Stimulated activated effector memory CD8-positive, alpha-beta T cell treated with anti-CD3 and anti-CD28 coated beads, Interleukin-12 subunit alpha, Interleukin-12 subunit beta, amount 100 ng/mL, for 72 hours (primary cell): Measurements from ENCODE around the gene MEX3C.

Experiments used
- ATAC-seq: fragments of 150-1000 bp; cut with Tn5 transposase; 2 replicates; pipeline ENCODE4 v1.10.0; 2021
- DNase-seq, 2 donors: peaks; one replicate each; pipeline ENCODE4 v3.0.0; 2021 to 2022; ENCODE audit warnings: low spot score in 2 of 2
- H3K27ac Mint-ChIP-seq: one replicate; pipeline ENCODE4 v1.8.0; 2022; ENCODE audit warnings: mild to moderate bottlenecking, mixed read lengths
- H3K36me3 Mint-ChIP-seq: one replicate; pipeline ENCODE4 v1.8.0; 2022; ENCODE audit warnings: mild to moderate bottlenecking, mixed read lengths
- H3K4me1 Mint-ChIP-seq: one replicate; pipeline ENCODE4 v1.8.0; 2022; ENCODE audit warnings: mixed read lengths
- H3K4me3 Mint-ChIP-seq: one replicate; pipeline ENCODE4 v1.8.0; 2022; ENCODE audit warnings: mild to moderate bottlenecking, mixed read lengths
- H3K9me3 Mint-ChIP-seq: one replicate; pipeline ENCODE4 v1.8.0; 2022; ENCODE audit warnings: mixed read lengths

MEX3C gene

GRCh38 chr18:51151568-51152511 is 45.6 kb downstream of the MEX3C start:
- DNase-seq (peak; percentile 27 to 72), ATAC-seq (peak; percentile 85)
- Mint-ChIP-seq H3K4me3 (peak overlapping the region; percentile 73), H3K4me1 (peaks cover 37% of the 10 kb centered on the region), H3K9me3 (no peaks in the 10 kb centered on the region), H3K27ac (peak overlapping the region; percentile 95), H3K36me3 (peaks cover 5% of the 10 kb centered on the region)

DNA sequence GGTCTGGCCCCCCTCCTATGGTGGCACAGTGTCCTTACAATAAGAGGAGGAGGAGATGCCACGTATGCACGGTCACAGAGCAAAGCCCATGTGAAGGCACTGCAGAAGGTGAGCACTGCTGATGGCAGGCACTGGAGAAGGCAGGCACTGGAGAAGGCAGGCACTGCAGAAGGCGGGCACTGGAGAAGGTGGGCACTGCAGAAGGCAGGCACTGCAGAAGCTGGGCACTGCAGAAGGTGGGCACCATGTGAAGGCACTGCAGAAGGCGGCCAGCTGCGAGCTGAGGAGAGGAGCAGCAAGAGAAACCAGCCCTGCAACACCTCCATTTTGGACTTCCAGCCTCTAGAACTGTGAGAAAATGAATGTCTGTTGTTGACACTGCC is 46.3 kb downstream of the MEX3C start:
- H3K36me3 Mint-ChIP-seq: peaks cover 5% of the 10 kb centered on the region
- ATAC-seq (no peak), DNase-seq (no peak)
- H3K4me1 Mint-ChIP-seq: peaks cover 37% of the 10 kb centered on the region
- peak overlapping the region; percentile 73 for H3K4me3 Mint-ChIP-seq
- H3K9me3 Mint-ChIP-seq: no peaks in the 10 kb centered on the region
- H3K27ac Mint-ChIP-seq: peak overlapping the region; percentile 95

- Mint-ChIP-seq H3K36me3 (peaks cover 5% of the 10 kb centered on the region), H3K4me3 (no peak overlapping the region)
- no peak for ATAC-seq
Measured at GRCh38 chr18:51150113-51150700, 47.3 kb downstream of the MEX3C start.

GRCh38 chr18:51149670-51150069 is 47.8 kb downstream of the MEX3C start:
- Mint-ChIP-seq H3K4me1 (peaks cover 36% of the 10 kb centered on the region), H3K4me3 (no peak overlapping the region), H3K36me3 (peaks cover 5% of the 10 kb centered on the region), H3K9me3 (no peaks in the 10 kb centered on the region), H3K27ac (no peak overlapping the region)
- ATAC-seq (no peak), DNase-seq (no peak)

More at GRCh38 chr18:51150113-51150700, 47.3 kb downstream of the MEX3C start:
- Mint-ChIP-seq H3K9me3 (no peaks in the 10 kb centered on the region), H3K27ac (peak overlapping the region; percentile 95), H3K4me1 (peaks cover 37% of the 10 kb centered on the region)
- DNase-seq: peak in 1 of 2 donors; percentile 43

DNA sequence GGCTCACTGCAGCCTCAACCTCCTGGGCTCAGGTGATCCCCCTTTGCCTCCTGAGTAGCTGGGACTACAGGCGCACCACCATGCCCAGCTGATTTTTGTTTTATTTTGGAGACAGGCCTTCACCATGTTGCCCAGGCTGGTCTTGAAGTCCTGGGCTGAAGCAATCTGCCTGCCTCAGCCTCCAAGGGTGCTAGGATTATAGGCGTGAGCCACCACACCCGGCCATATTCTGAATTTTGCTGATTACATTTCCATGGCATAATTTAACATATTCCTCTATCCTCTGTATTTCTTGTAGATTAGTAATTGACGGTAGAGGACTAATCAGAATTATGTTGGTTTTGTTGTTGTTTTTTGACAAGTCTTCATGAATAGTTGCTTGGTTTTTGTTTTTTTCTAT is 50.6 kb downstream of the MEX3C start:
- no peak overlapping the region for H3K4me3 Mint-ChIP-seq
- ATAC-seq: no peak
- H3K36me3 Mint-ChIP-seq: peaks cover 2% of the 10 kb centered on the region
- H3K27ac Mint-ChIP-seq: no peak overlapping the region
- DNase-seq: no peak
- no peaks in the 10 kb centered on the region for H3K9me3 Mint-ChIP-seq
- H3K4me1 Mint-ChIP-seq: peaks cover 11% of the 10 kb centered on the region

GRCh38 chr18:51138936-51139335 is 58.5 kb downstream of the MEX3C start:
- ATAC-seq (no peak), DNase-seq (no peak)

GRCh38 chr18:51137891-51138290 is 59.6 kb downstream of the MEX3C start:
- DNase-seq (no peak), ATAC-seq (no peak)
- no peaks in the 10 kb centered on the region for H3K36me3 Mint-ChIP-seq
- no peaks in the 10 kb centered on the region for H3K4me1 Mint-ChIP-seq
- no peaks in the 10 kb centered on the region for H3K9me3 Mint-ChIP-seq
- H3K27ac Mint-ChIP-seq: no peak overlapping the region
- H3K4me3 Mint-ChIP-seq: no peak overlapping the region

More at GRCh38 chr18:51138936-51139335, 58.5 kb downstream of the MEX3C start:
- Mint-ChIP-seq H3K4me3 (no peak overlapping the region), H3K9me3 (no peaks in the 10 kb centered on the region), H3K36me3 (no peaks in the 10 kb centered on the region), H3K4me1 (no peaks in the 10 kb centered on the region), H3K27ac (no peak overlapping the region)

DNA sequence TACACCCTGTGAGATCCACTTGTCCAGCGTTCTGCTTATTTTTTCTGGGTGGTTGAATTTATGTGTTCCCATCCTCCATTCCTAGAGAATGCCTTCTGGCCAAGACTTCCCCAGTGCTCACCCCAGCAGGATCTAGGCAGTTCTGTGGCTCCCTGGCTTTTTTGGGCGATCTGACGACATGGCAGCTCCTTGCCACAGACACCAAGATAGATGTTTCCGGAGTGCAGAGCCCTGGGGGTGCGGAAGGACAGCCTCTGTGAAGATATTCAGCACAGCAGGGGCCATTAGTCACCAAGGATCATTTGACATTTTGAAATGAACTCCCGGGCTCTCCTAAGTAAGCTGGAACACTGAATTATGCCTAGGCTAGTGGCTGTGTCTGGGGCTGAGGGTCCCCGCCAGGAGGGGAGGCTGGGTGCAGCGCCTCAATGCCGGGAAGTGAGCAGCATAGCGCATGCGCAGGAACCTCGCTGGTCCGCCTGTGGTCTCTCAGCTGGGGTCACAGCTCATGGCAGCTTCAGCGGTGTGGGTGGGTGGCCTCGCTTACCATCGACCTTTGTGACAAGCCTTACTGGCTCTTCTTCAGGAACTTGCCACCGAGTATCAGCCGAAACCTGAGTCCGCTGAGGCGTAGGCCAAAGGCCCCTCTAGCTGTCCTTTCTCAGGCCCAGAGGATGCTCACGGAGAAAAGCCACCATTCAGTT is 60.3 kb downstream of the MEX3C start:
- Mint-ChIP-seq H3K9me3 (no peaks in the 10 kb centered on the region), H3K4me1 (no peaks in the 10 kb centered on the region), H3K27ac (no peak overlapping the region), H3K36me3 (no peaks in the 10 kb centered on the region), H3K4me3 (no peak overlapping the region)
- no peak for DNase-seq
- no peak for ATAC-seq

DNA sequence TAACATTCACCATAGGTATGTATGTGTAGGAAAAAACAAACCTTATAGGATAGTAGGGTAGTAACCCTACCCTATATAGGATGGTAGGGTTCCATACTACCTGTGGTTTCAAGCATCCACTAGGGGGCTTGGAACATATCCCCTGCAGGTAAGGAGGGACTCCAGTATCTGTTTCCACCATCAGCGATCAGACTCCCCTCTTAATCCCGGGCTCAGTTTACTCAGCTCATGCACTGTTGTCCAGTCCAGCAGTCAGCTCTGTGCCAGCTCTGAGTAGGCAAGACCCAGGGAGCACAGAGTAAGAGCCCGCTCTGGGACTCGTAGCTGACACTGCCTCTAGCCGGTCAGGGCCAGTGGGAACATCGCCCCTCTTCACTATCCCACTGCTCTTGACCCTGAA is 61.7 kb downstream of the MEX3C start:
- Mint-ChIP-seq H3K27ac (no peak overlapping the region), H3K9me3 (no peaks in the 10 kb centered on the region), H3K4me3 (no peak overlapping the region), H3K4me1 (no peaks in the 10 kb centered on the region), H3K36me3 (no peaks in the 10 kb centered on the region)
- DNase-seq (no peak), ATAC-seq (peak; percentile 55)

DNA sequence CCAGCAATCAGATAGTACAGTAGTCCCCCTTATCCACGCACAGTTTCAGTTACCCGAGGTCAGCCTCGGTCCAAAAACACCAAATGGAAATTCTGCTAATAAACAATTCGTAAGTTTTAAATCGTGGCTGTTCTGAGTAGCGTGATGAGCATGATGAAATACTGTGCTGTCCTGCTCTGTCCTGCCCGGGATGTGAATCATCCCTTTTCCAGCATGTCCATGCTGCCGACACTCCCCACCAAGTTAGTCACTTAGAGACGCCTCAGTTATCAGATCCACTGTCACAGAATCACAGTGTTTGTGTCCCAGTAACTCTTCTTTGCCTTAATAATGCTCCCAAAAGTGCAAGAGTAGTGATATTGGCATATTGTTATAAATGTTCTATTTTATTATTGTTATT is 62.1 kb downstream of the MEX3C start:
- no peak overlapping the region for H3K4me3 Mint-ChIP-seq
- no peak for ATAC-seq
- H3K36me3 Mint-ChIP-seq: no peaks in the 10 kb centered on the region
- no peaks in the 10 kb centered on the region for H3K9me3 Mint-ChIP-seq
- no peak for DNase-seq
- H3K4me1 Mint-ChIP-seq: no peaks in the 10 kb centered on the region
- no peak overlapping the region for H3K27ac Mint-ChIP-seq

DNA sequence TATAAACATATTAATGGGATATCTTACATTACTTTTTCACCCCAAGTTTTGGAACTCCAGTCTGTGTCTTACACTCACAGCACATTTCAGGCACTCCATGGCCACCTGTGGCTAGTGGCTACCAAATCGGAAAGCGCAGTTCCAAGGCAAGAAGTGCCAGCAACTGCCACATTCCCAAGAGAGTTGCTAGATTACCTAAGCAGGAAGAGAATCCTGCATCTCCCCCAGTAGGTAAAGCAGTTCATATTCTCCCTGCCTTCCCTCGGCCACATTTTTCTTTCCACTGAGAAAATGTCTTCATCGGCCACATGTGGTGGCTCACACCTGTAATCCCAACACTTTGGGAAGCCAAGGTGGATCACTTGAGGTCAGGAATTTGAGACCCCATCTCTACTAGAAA is 62.8 kb downstream of the MEX3C start:
- Mint-ChIP-seq H3K27ac (no peak overlapping the region), H3K9me3 (no peaks in the 10 kb centered on the region)
- no peak for ATAC-seq

DNA sequence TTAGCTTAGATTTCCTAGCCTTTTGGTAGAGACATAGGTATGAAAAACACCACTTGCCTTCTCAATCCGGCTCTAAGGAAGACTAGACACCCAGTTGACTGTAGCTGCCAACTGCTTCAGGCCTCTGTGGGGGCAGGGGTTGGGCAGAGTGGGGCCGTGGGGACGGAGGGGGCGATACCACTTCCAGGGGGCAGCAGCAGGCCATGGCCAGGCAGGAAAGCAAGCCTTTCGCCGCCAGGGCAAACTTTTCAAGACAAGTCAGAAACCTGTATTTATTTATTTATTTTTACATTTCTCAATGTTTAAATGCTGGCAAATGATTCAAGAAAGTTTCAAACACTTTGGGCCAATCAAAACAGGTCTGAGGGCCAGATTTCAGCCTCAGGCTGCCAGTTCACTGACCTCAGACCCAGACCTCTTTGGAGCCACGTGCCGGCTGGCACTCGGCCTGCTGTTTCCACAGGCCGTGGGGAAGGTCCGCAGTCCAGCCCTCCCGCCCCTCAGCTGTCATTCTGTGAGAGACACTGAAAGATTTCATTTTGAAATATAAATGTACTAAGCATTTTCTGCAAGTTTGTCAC is 63.8 kb downstream of the MEX3C start:
- Mint-ChIP-seq H3K9me3 (no peaks in the 10 kb centered on the region), H3K4me3 (no peak overlapping the region)

More for the DNA sequence above, 62.8 kb downstream of the MEX3C start:
- no peaks in the 10 kb centered on the region for H3K36me3 Mint-ChIP-seq
- DNase-seq: no peak
- no peaks in the 10 kb centered on the region for H3K4me1 Mint-ChIP-seq
- no peak overlapping the region for H3K4me3 Mint-ChIP-seq

GRCh38 chr18:51132256-51132935 is 65.1 kb downstream of the MEX3C start:
- no peak overlapping the region for H3K27ac Mint-ChIP-seq
- H3K4me1 Mint-ChIP-seq: no peaks in the 10 kb centered on the region
- no peaks in the 10 kb centered on the region for H3K9me3 Mint-ChIP-seq
- H3K36me3 Mint-ChIP-seq: no peaks in the 10 kb centered on the region
- ATAC-seq: no peak
- no peak for DNase-seq
- H3K4me3 Mint-ChIP-seq: no peak overlapping the region

More for the DNA sequence above, 63.8 kb downstream of the MEX3C start:
- H3K4me1 Mint-ChIP-seq: no peaks in the 10 kb centered on the region
- H3K36me3 Mint-ChIP-seq: no peaks in the 10 kb centered on the region
- H3K27ac Mint-ChIP-seq: no peak overlapping the region
- ATAC-seq (no peak), DNase-seq (no peak)

GRCh38 chr18:51128533-51128932 is 68.9 kb downstream of the MEX3C start:
- DNase-seq (no peak), ATAC-seq (no peak)
- H3K4me3 Mint-ChIP-seq: no peak overlapping the region
- no peaks in the 10 kb centered on the region for H3K36me3 Mint-ChIP-seq
- no peaks in the 10 kb centered on the region for H3K4me1 Mint-ChIP-seq
- H3K9me3 Mint-ChIP-seq: no peaks in the 10 kb centered on the region
- no peak overlapping the region for H3K27ac Mint-ChIP-seq

DNA sequence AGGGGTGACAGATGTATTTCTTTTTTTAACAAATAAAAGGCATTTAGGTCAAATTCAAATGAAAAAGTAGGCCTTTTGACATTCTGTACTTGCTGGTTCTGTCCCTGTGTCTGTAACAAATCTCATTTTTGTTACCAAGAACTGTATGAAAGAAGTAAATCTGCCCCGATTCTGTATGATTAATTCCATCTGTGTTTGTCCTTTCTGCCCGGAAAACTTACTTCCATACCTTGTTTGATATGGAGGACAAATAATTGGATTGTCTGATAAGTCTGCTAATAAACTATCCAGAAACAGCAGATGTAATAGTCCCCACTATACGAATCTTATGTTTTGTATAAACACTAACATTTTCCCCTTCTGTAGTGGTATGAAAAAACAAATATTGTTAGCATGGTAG is 69.8 kb downstream of the MEX3C start:
- H3K4me1 Mint-ChIP-seq: no peaks in the 10 kb centered on the region
- ATAC-seq: no peak
- DNase-seq: no peak
- no peaks in the 10 kb centered on the region for H3K36me3 Mint-ChIP-seq
- no peak overlapping the region for H3K27ac Mint-ChIP-seq
- H3K4me3 Mint-ChIP-seq: no peak overlapping the region
- no peaks in the 10 kb centered on the region for H3K9me3 Mint-ChIP-seq
